ENCODE measurements around the gene RLF. TPM values are rescaled to one million over a fixed set of nuclear protein-coding genes. Genes with fewer than 3 reads are reported as not detected.
"Not testable (repeated sequence)": the region's sequence is repeated elsewhere in the genome, so short reads cannot be mapped to it uniquely, and the experiment has no call there.

The RLF gene
- total RNA-seq, 2 experiments from 2014 or later: 19.6 to 19.7 TPM

GRCh38 chr1:40199126-40199525, 37.9 kb downstream of the RLF start:
- H3K4me1 Mint-ChIP-seq (ENCODE audit: low read depth): peaks cover 4% of the 10 kb centered on the region
- intact Hi-C loops (cut with micrococcal nuclease): no loop called here
- no peak overlapping the region for H3K27ac Mint-ChIP-seq
- H3K27me3 Mint-ChIP-seq: no peaks in the 10 kb centered on the region
- no peak for DNase-seq
- H3K9me3 Mint-ChIP-seq: no peaks in the 10 kb centered on the region
- H3K4me3 Mint-ChIP-seq: no peak overlapping the region
- ChIA-PET CTCF (interaction anchor here (1.5 kb wide), 1 partner anchor 116 kb away, joined by 3 read pairs; no protein-coding TSS in a partner anchor), POLR2A (no interaction called here)
- H3K36me3 Mint-ChIP-seq: peaks cover 15% of the 10 kb centered on the region

- Mint-ChIP-seq H3K27ac (no peak overlapping the region), H3K9me3 (no peaks in the 10 kb centered on the region), H3K36me3 (peaks cover 39% of the 10 kb centered on the region), H3K4me3 (no peak overlapping the region), H3K27me3 (no peaks in the 10 kb centered on the region), H3K4me1 (ENCODE audit: low read depth) (peaks cover 13% of the 10 kb centered on the region)
- intact Hi-C loops (cut with micrococcal nuclease): no loop called here
- DNase-seq: no peak
- CTCF ChIA-PET: interaction anchor here (0.5 to 0.7 kb wide), 2 partner anchors 30 to 37 kb away, joined by 3 to 6 read pairs; no protein-coding TSS in a partner anchor
- POLR2A ChIA-PET: no interaction called here
Observed at GRCh38 chr1:40204856-40205255, 43.7 kb downstream of the RLF start.

GRCh38 chr1:40210511-40211204, 49.5 kb downstream of the RLF start:
- H3K27ac Mint-ChIP-seq: no peak overlapping the region
- no peak overlapping the region for H3K4me3 Mint-ChIP-seq
- ChIA-PET CTCF (interaction anchor here (1.0 to 1.1 kb wide), 2 partner anchors 104 to 128 kb away, joined by 3 to 4 read pairs; no protein-coding TSS in a partner anchor), POLR2A (no interaction called here)
- no peaks in the 10 kb centered on the region for H3K27me3 Mint-ChIP-seq
- intact Hi-C loops (cut with micrococcal nuclease): no loop called here
- H3K9me3 Mint-ChIP-seq: no peaks in the 10 kb centered on the region
- DNase-seq: no peak
- H3K4me1 Mint-ChIP-seq (ENCODE audit: low read depth): peaks cover 11% of the 10 kb centered on the region
- H3K36me3 Mint-ChIP-seq: peaks cover 35% of the 10 kb centered on the region

GRCh38 chr1:40218333-40218732, 57.1 kb downstream of the RLF start:
- peaks cover 19% of the 10 kb centered on the region for H3K36me3 Mint-ChIP-seq
- no peak for DNase-seq
- peaks cover 31% of the 10 kb centered on the region for H3K4me1 Mint-ChIP-seq (ENCODE audit: low read depth)
- H3K27ac Mint-ChIP-seq: no peak overlapping the region
- CTCF ChIA-PET: interaction anchor here (1.1 to 1.3 kb wide), 2 partner anchors 65 to 121 kb away, joined by 5 read pairs; no protein-coding TSS in a partner anchor
- H3K4me3 Mint-ChIP-seq: no peak overlapping the region
- intact Hi-C loops (cut with micrococcal nuclease): no loop called here
- H3K27me3 Mint-ChIP-seq: no peaks in the 10 kb centered on the region
- POLR2A ChIA-PET: no interaction called here
- no peaks in the 10 kb centered on the region for H3K9me3 Mint-ChIP-seq

GRCh38 chr1:40221471-40221905, 60.3 kb downstream of the RLF start:
- Mint-ChIP-seq H3K4me1 (ENCODE audit: low read depth) (peaks cover 30% of the 10 kb centered on the region), H3K36me3 (peaks cover 19% of the 10 kb centered on the region)
- H3K9me3 Mint-ChIP-seq, H3K27ac Mint-ChIP-seq, CTCF ChIA-PET, H3K27me3 Mint-ChIP-seq, H3K4me3 Mint-ChIP-seq, DNase-seq: not testable (repeated sequence)
- POLR2A ChIA-PET: interaction anchor here (0.6 kb wide), 1 partner anchor 48 kb away, joined by 3 read pairs; no protein-coding TSS in a partner anchor
- intact Hi-C loops (cut with micrococcal nuclease): loop anchor here (5.0 kb wide), 2 partner anchors 34 to 59 kb away; partner anchors contain the start of gene RLF

- Mint-ChIP-seq H3K4me1 (ENCODE audit: low read depth) (peaks cover 28% of the 10 kb centered on the region), H3K36me3 (peaks cover 15% of the 10 kb centered on the region), H3K9me3 (no peaks in the 10 kb centered on the region), H3K27ac (no peak overlapping the region), H3K27me3 (no peaks in the 10 kb centered on the region), H3K4me3 (no peak overlapping the region)
- ChIA-PET POLR2A (no interaction called here), CTCF (no interaction called here)
- no peak for DNase-seq
- intact Hi-C loops (cut with micrococcal nuclease): loop anchor here (5.0 kb wide), 2 partner anchors 35 to 60 kb away; partner anchors contain the start of gene RLF
Observed at GRCh38 chr1:40221977-40222772, 61.0 kb downstream of the RLF start.

- Mint-ChIP-seq H3K9me3 (no peaks in the 10 kb centered on the region), H3K36me3 (peaks cover 19% of the 10 kb centered on the region), H3K27ac (no peak overlapping the region), H3K4me3 (no peak overlapping the region), H3K27me3 (no peaks in the 10 kb centered on the region), H3K4me1 (ENCODE audit: low read depth) (peaks cover 25% of the 10 kb centered on the region)
- ChIA-PET POLR2A (interaction anchor here (0.6 to 1.8 kb wide), 5 partner anchors 8 to 61 kb away, joined by 4 to 16 read pairs (median 4); no protein-coding TSS in a partner anchor), CTCF (interaction anchor here (0.8 to 1.7 kb wide), 5 partner anchors 18 to 94 kb away, joined by 3 to 8 read pairs (median 3); no protein-coding TSS in a partner anchor)
- intact Hi-C loops (cut with micrococcal nuclease): loop anchor here (2.0 to 5.0 kb wide), 3 partner anchors 37 to 62 kb away; partner anchors contain the start of gene RLF
- DNase-seq: peak; percentile 41
Observed at GRCh38 chr1:40224040-40224439, 62.9 kb downstream of the RLF start.

- H3K27me3 Mint-ChIP-seq: no peaks in the 10 kb centered on the region
- H3K36me3 Mint-ChIP-seq: peaks cover 22% of the 10 kb centered on the region
- intact Hi-C loops (cut with micrococcal nuclease): no loop called here
- H3K4me3 Mint-ChIP-seq: no peak overlapping the region
- ChIA-PET POLR2A (interaction anchor here (0.6 kb wide), 1 partner anchor 36 kb away, joined by 4 read pairs; no protein-coding TSS in a partner anchor), CTCF (no interaction called here)
- no peak for DNase-seq
- no peaks in the 10 kb centered on the region for H3K9me3 Mint-ChIP-seq
- H3K4me1 Mint-ChIP-seq (ENCODE audit: low read depth): peaks cover 24% of the 10 kb centered on the region
- H3K27ac Mint-ChIP-seq: no peak overlapping the region
Observed at GRCh38 chr1:40226192-40226591, 65.0 kb downstream of the RLF start.

GRCh38 chr1:40232444-40232843, 71.3 kb downstream of the RLF start:
- peaks cover 61% of the 10 kb centered on the region for H3K36me3 Mint-ChIP-seq
- no peaks in the 10 kb centered on the region for H3K27me3 Mint-ChIP-seq
- POLR2A ChIA-PET: interaction anchor here (1.0 kb wide), 2 partner anchors 9 kb away, joined by 4 to 5 read pairs; no protein-coding TSS in a partner anchor
- DNase-seq: peak; percentile 81
- H3K4me3 Mint-ChIP-seq: no peak overlapping the region
- H3K4me1 Mint-ChIP-seq (ENCODE audit: low read depth): peaks cover 32% of the 10 kb centered on the region
- intact Hi-C loops (cut with micrococcal nuclease): no loop called here
- no peaks in the 10 kb centered on the region for H3K9me3 Mint-ChIP-seq
- CTCF ChIA-PET: interaction anchor here (0.6 to 1.9 kb wide), 5 partner anchors 9 to 173 kb away, joined by 3 to 7 read pairs (median 3); no protein-coding TSS in a partner anchor
- no peak overlapping the region for H3K27ac Mint-ChIP-seq

- H3K27ac Mint-ChIP-seq: no peak overlapping the region
- intact Hi-C loops (cut with micrococcal nuclease): loop anchor here (2.0 kb wide), 2 partner anchors 53 to 77 kb away; no protein-coding TSS in a partner anchor
- no peaks in the 10 kb centered on the region for H3K27me3 Mint-ChIP-seq
- peaks cover 58% of the 10 kb centered on the region for H3K4me1 Mint-ChIP-seq (ENCODE audit: low read depth)
- ChIA-PET POLR2A (no interaction called here), CTCF (interaction anchor here (1.2 kb wide), 3 partner anchors 17 to 87 kb away, joined by 3 to 5 read pairs (median 3); no protein-coding TSS in a partner anchor)
- H3K36me3 Mint-ChIP-seq: peaks cover 36% of the 10 kb centered on the region
- no peaks in the 10 kb centered on the region for H3K9me3 Mint-ChIP-seq
- H3K4me3 Mint-ChIP-seq: no peak overlapping the region
- no peak for DNase-seq
Observed at GRCh38 chr1:40239626-40240025, 78.4 kb downstream of the RLF start.

GRCh38 chr1:40240390-40240789, 79.2 kb downstream of the RLF start:
- no peaks in the 10 kb centered on the region for H3K27me3 Mint-ChIP-seq
- H3K4me1 Mint-ChIP-seq (ENCODE audit: low read depth): peaks cover 65% of the 10 kb centered on the region
- H3K4me3 Mint-ChIP-seq: no peak overlapping the region
- peaks cover 32% of the 10 kb centered on the region for H3K36me3 Mint-ChIP-seq
- ChIA-PET CTCF (interaction anchor here (1.2 to 1.8 kb wide), 5 partner anchors 8 to 164 kb away, joined by 3 to 7 read pairs (median 5); no protein-coding TSS in a partner anchor), POLR2A (no interaction called here)
- intact Hi-C loops (cut with micrococcal nuclease): loop anchor here (2.0 kb wide), 2 partner anchors 54 to 78 kb away; no protein-coding TSS in a partner anchor
- no peak overlapping the region for H3K27ac Mint-ChIP-seq
- no peaks in the 10 kb centered on the region for H3K9me3 Mint-ChIP-seq
- no peak for DNase-seq

Measured in activated CD4-positive, alpha-beta memory T cell treated with anti-CD3 and anti-CD28 coated beads for 36 hours (primary cell).